Urinary bladder (tissue), 4 donors: ENCODE data around the gene BLTP2. TPM values are rescaled to one million over a fixed set of nuclear protein-coding genes. Genes with fewer than 3 reads are reported as not detected.
"Not testable (repeated sequence)": the region's sequence is repeated elsewhere in the genome, so short reads cannot be mapped to it uniquely, and the experiment has no call there.

Experiments
- DNase-seq: peaks from one replicate; pipeline ENCODE4 v3.0.0-alpha.2; 2015; ENCODE audit errors: extremely low spot score
- H3K27ac ChIP-seq: one replicate; pipeline ENCODE4 v1.5.1; 2013; ENCODE audit warnings: low read depth, mild to moderate bottlenecking, moderate library complexity
- H3K36me3 ChIP-seq: one replicate; pipeline ENCODE4 v1.6.1; 2013; ENCODE audit warnings: mild to moderate bottlenecking, moderate library complexity; ENCODE audit not compliant: insufficient read depth
- H3K4me1 ChIP-seq: one replicate; pipeline ENCODE4 v1.6.1; 2013; ENCODE audit warnings: mild to moderate bottlenecking, moderate library complexity; ENCODE audit not compliant: insufficient read depth
- H3K4me3 ChIP-seq: one replicate; pipeline ENCODE4 v1.5.1; 2013; ENCODE audit warnings: low read depth, low read length
- WGBS: extraction: QIAGEN DNeasy Blood & Tissue Kit; methylation state at CpG from one replicate; pipeline ENCODE4 v1.1.7; 2013; 5-methylcytosine and 5-hydroxymethylcytosine counted together
- polyA plus RNA-seq: library from polyadenylated mRNA; stranded (reverse); fragments of 200-250 nt; gene quantifications from one replicate; pipeline ENCODE4 v1.2.3, GENCODE V29; 2013
- total RNA-seq: library from RNA; depleted of rRNA; stranded (reverse); fragments of >200 nt; gene quantifications from one replicate; pipeline ENCODE4 v1.2.3, GENCODE V29; 2014
- donor health status: healthy with polysubstance abuse.
- donor health status: healthy.

The BLTP2 gene
- total and polyA plus RNA-seq, 2 donors, result 42.1 to 66.6 TPM

DNA sequence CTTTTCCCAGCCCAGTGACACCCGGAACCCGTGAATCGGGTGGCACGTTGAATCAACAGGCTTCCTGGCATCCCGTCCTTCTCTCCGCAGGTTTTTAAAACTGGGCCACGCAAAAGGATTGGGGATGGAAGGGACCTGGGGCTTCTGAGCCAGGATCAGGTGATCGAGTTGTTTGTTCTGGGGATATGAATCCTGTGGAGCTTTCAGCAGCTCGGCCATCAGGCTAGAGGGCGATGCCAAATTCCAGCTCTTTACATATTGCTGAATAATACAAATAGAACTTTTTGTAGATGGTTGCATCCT, 17.5 kb upstream of the BLTP2 start:
- H3K4me1 ChIP-seq, result peaks cover 5% of the 10 kb centered on the region
- under 1% methylated on average over 10 of the region's 10 CpGs for WGBS
- DNase-seq, result no peak
- H3K4me3 ChIP-seq, result peak overlapping the region; percentile 76
- peak overlapping the region; percentile 98 for H3K27ac ChIP-seq
- H3K36me3 ChIP-seq, result peaks cover 3% of the 10 kb centered on the region

DNA sequence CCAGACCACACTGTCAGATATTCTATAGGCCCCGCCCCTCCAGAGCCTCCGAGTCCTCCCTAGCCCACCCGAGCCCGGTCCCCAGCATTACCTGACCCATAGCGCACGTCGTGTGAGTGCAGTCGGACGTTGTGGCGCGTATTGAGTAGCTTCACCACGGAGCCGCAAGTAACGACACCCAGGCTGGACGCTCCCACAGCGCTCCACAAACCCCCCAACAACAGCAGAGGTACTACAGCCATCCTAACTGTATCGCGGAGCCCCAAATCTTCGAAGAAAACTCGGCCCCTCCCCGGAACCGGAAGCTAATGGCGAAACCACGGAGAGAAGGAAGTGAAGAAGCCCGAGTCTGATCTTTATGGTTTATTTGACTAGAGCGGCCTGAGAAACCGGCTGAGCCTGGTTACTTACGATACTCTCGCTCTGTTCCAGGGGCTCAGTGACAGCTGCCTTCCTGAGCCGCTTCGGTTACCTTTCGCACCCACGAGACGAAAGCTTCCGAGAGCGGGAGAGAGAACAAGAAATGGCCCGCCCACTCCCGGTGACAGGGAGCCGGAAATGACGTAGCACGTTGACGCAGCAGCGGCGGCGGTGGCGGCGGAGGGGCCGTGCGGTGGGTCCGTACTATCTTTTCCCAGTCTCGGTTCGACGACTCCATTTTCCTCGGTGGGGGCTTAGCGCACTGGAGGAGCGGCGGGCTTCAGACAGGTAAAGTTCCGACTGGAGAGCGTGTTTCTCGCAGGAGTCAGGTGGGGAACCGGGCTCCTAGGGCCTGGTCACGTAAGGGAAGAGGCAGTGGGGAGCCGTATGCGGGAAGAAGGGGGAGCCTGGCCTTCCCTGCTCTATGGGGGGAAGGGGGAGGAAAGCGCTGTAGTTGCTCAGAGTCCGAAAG, 16.9 kb upstream of the BLTP2 start, which contains the start of the genes SDF2 and SUPT6H:
Gene SDF2 (minus strand): TSS at position 272 of the 892 bp plus-strand sequence. CDS start 30 bp downstream, at position 242.
Gene SUPT6H (plus strand): TSS at position 571 of the 892 bp plus-strand sequence. CDS start 11,197 bp downstream, outside the sequence.
- H3K36me3 ChIP-seq, result peaks cover 3% of the 10 kb centered on the region
- under 1% methylated on average over 66 of the region's 66 CpGs for whole genome bisulfite sequencing
- peak within 1 kb of the TSS; percentile 76 for H3K4me3 ChIP-seq
- DNase-seq, result peak; percentile 88
- H3K4me1 ChIP-seq, result peaks cover 5% of the 10 kb centered on the region
- peak within 1 kb of the TSS; percentile 98 for H3K27ac ChIP-seq

- not testable (repeated sequence) for H3K36me3 ChIP-seq, H3K4me1 ChIP-seq, DNase-seq, H3K4me3 ChIP-seq, H3K27ac ChIP-seq
- 97% methylated on average over 23 of the region's 23 CpGs for WGBS
These were observed 14.5 kb upstream of the BLTP2 start for GRCh38 chr17:28659497-28659881.

- not testable (repeated sequence) for DNase-seq, H3K4me1 ChIP-seq, H3K4me3 ChIP-seq, H3K36me3 ChIP-seq, H3K27ac ChIP-seq
- 97% methylated on average over 46 of the region's 46 CpGs for WGBS
These were observed 14.0 kb upstream of the BLTP2 start for GRCh38 chr17:28658766-28659496.

- H3K4me1 ChIP-seq, DNase-seq, H3K4me3 ChIP-seq, H3K27ac ChIP-seq, H3K36me3 ChIP-seq: not testable (repeated sequence)
- WGBS, result 92% methylated on average over 6 of the region's 8 CpGs
These were observed 13.4 kb upstream of the BLTP2 start for GRCh38 chr17:28658342-28658741.

DNA sequence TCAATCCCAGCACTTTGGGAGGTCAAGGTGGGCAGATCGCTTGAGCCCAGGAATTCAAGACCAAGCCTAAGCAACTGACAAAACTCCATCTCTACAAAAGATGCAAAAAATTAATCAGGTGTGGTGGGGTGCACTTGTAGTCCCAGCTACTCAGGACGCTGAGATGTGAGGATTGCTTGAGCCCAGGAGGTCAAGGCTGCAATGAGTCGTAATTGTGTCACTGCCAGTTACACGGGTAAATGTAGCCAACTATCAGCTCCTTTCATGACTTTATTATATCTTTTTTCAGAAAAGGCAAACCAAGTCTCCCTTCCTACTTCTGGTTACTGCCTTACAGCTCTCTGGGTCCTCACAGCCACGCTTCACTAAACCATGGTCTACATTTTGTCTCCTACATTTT, 12.8 kb upstream of the BLTP2 start:
- H3K36me3 ChIP-seq, result peaks cover 3% of the 10 kb centered on the region
- H3K4me1 ChIP-seq, result no peaks in the 10 kb centered on the region
- WGBS, result 85% methylated on average over 5 of the region's 5 CpGs
- no peak overlapping the region for H3K27ac ChIP-seq
- no peak overlapping the region for H3K4me3 ChIP-seq
- DNase-seq, result no peak

DNA sequence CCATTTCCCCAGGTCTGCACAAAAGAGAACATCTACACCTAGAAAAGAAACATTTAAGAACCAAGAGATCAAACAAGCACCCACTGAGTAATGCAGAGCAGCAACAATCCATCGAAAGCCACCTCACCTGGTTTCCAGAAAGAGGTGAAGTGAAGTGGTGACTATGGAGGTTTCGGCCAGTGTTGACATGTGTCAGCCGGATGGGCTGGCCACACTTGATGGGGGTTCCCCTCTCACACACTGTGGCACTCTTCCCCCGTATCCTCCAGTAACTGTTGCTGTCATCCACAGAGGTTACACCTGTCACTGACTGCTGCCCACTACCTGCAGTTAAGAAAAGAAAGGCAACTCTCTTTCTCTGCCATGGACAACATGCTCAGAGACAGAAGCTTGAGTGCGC, 10.2 kb upstream of the BLTP2 start:
- no peak overlapping the region for H3K27ac ChIP-seq
- no peak overlapping the region for H3K4me3 ChIP-seq
- WGBS, result 94% methylated on average over 5 of the region's 5 CpGs
- no peak for DNase-seq
- H3K4me1 ChIP-seq, result no peaks in the 10 kb centered on the region
- H3K36me3 ChIP-seq, result peaks cover 3% of the 10 kb centered on the region

GRCh38 chr17:28648698-28649097, 3.7 kb upstream of the BLTP2 start:
- H3K4me1 ChIP-seq, result no peaks in the 10 kb centered on the region
- no peak for DNase-seq
- 83% methylated on average over 2 of the region's 2 CpGs for WGBS
- H3K27ac ChIP-seq, result no peak overlapping the region
- no peak overlapping the region for H3K4me3 ChIP-seq
- no peaks in the 10 kb centered on the region for H3K36me3 ChIP-seq

- Histone ChIP-seq H3K4me1 (no peaks in the 10 kb centered on the region), H3K27ac (peak overlapping the region; percentile 91), H3K36me3 (no peaks in the 10 kb centered on the region), H3K4me3 (peak overlapping the region; percentile 97)
- WGBS, result 64% methylated on average over 12 of the region's 12 CpGs
- no peak for DNase-seq
These were observed 1.2 kb upstream of the BLTP2 start for GRCh38 chr17:28646039-28646754.

DNA sequence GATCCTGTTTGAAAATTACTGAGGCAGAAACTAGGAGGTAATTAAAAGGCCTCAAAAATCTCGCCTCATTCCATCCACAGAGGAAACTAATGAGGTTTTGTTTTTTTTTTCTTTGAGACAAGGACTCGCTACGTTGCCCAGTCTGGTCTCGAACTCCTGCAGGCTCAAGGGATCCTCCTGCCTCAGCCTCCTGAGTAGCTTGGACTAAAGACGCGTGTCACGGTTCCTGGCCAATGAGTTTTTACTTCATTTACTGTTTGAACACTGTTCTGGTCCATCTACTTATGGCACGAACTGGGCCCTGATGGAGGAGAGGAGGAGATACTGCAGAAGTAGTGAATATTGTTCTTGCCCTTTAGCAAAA, 600 bp upstream of the BLTP2 start:
- Histone ChIP-seq H3K4me1 (no peaks in the 10 kb centered on the region), H3K4me3 (peak overlapping the region; percentile 97), H3K27ac (peak overlapping the region; percentile 91), H3K36me3 (no peaks in the 10 kb centered on the region)
- no peak for DNase-seq
- 35% methylated on average over 8 of the region's 8 CpGs for WGBS

- H3K4me1 ChIP-seq, result no peaks in the 10 kb centered on the region
- DNase-seq, result no peak
- H3K36me3 ChIP-seq, result no peaks in the 10 kb centered on the region
- WGBS, result 2% methylated on average over 18 of the region's 18 CpGs
- peak overlapping the region; percentile 97 for H3K4me3 ChIP-seq
- H3K27ac ChIP-seq, result peak overlapping the region; percentile 71
These were observed 773 bp downstream of the BLTP2 start for GRCh38 chr17:28643983-28644786.

DNA sequence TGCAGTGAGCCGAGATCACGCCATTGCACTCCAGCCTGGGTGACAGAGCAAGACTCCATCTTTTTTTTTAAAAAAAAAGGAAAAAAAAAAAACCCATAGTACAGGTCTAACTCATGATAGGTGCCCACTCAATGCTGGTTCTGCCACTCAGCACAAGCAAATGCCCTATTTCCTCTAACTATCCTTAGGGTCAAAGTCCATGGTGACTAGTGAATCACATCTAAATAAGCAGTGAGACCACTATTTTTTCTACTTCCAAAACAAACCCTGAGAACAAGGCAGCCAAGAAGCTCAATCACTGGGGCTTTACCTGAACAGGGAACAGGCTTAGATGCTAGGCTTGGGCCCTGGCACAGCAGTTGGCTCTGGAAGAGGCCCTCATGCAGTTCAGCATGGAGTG, 3.4 kb downstream of the BLTP2 start:
- no peaks in the 10 kb centered on the region for H3K4me1 ChIP-seq
- H3K36me3 ChIP-seq, result peaks cover 3% of the 10 kb centered on the region
- DNase-seq, result no peak
- H3K27ac ChIP-seq, result no peak overlapping the region
- 94% methylated on average over 2 of the region's 2 CpGs for WGBS
- no peak overlapping the region for H3K4me3 ChIP-seq

DNA sequence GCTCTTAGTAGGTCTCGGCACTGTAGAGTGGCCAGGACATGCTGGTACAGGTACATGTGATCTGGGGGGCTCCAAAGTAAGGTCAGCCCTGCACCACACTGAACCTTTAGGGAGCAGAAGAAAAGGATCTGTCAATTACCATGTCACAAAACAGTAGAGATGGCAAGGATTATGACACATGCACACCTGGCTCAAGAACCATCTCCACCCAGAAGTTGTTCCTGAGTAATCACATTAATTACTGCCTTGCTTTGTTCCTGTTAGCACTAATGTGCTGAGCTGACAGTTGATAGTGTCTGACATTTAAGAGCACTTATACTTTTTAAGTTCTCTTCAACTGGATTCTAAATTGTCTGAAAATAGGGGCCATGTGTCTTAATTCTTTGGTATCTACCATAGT, 9.5 kb downstream of the BLTP2 start:
- H3K27ac ChIP-seq, result no peak overlapping the region
- no peaks in the 10 kb centered on the region for H3K4me1 ChIP-seq
- no peak for DNase-seq
- 89% methylated on average over 1 of the region's 1 CpG for WGBS
- peaks cover 6% of the 10 kb centered on the region for H3K36me3 ChIP-seq
- H3K4me3 ChIP-seq, result no peak overlapping the region
